Measurements from ENCODE around the gene CGB7.

CGB7 gene

GRCh38 chr19:49014870-49015255 is 42.7 kb downstream of the CGB7 start:
- DNase-seq = no peak

- no peak for DNase-seq
Measured at GRCh38 chr19:49014123-49014869, 43.3 kb downstream of the CGB7 start.

GRCh38 chr19:49011194-49011593 is 46.4 kb downstream of the CGB7 start:
- no peak for DNase-seq

GRCh38 chr19:49010453-49010852 is 47.1 kb downstream of the CGB7 start:
- no peak for DNase-seq

- DNase-seq = no peak
Measured at GRCh38 chr19:49009828-49010227, 47.7 kb downstream of the CGB7 start.

- no peak for DNase-seq
Measured at GRCh38 chr19:49006905-49007304, 50.6 kb downstream of the CGB7 start.

GRCh38 chr19:49004964-49005614 is 52.5 kb downstream of the CGB7 start:
- DNase-seq = no peak

Data from NCI-H1694 (cell line).